HG02610 (cell line): ENCODE results near the gene BEND2.
"Not testable (repeated sequence)": the region's sequence is repeated elsewhere in the genome, so short reads cannot be mapped to it uniquely, and the experiment has no call there.

ENCODE experiments used
- ATAC-seq: cut with Tn5 transposase; IDR thresholded peaks from one replicate; pipeline ENCODE4 v1.9.1; 2021; ENCODE audit warnings: mild to moderate bottlenecking, moderate library complexity; ENCODE audit not compliant: unreplicated experiment

Gene BEND2

GRCh38 chrX:18220786-18221185 lies at the start of gene BEND2:
Gene BEND2 (minus strand): TSS chrX:18220886. CDS start chrX:18220750, 136 bp downstream.
- no peak for ATAC-seq

GRCh38 chrX:18255059-18255458 lies 34.4 kb upstream of the BEND2 start:
- no peak for ATAC-seq

GRCh38 chrX:18252644-18253359 lies 32.1 kb upstream of the BEND2 start:
- ATAC-seq, result no peak

GRCh38 chrX:18229646-18230045 lies 9.0 kb upstream of the BEND2 start:
- not testable (repeated sequence) for ATAC-seq

GRCh38 chrX:18228069-18228468 lies 7.4 kb upstream of the BEND2 start:
- no peak for ATAC-seq

GRCh38 chrX:18227458-18227857 lies 6.8 kb upstream of the BEND2 start:
- ATAC-seq, result no peak

GRCh38 chrX:18210470-18210869 lies 10.2 kb downstream of the BEND2 start:
- no peak for ATAC-seq

- ATAC-seq, result no peak
Measured at GRCh38 chrX:18206657-18207056, 14.0 kb downstream of the BEND2 start.

- no peak for ATAC-seq
Measured at GRCh38 chrX:18203631-18204030, 17.1 kb downstream of the BEND2 start.

GRCh38 chrX:18194688-18195087 lies 26.0 kb downstream of the BEND2 start:
- no peak for ATAC-seq

GRCh38 chrX:18179446-18179845 lies 41.2 kb downstream of the BEND2 start:
- ATAC-seq, result no peak

- no peak for ATAC-seq
Measured at GRCh38 chrX:18174971-18175370, 45.7 kb downstream of the BEND2 start.

- no peak for ATAC-seq
Measured at GRCh38 chrX:18174209-18174608, 46.5 kb downstream of the BEND2 start.

GRCh38 chrX:18173494-18174180 lies 47.0 kb downstream of the BEND2 start:
- no peak for ATAC-seq

- ATAC-seq, result no peak
Measured at GRCh38 chrX:18172970-18173369, 47.7 kb downstream of the BEND2 start.

GRCh38 chrX:18170910-18171309 lies 49.8 kb downstream of the BEND2 start:
- no peak for ATAC-seq

GRCh38 chrX:18166068-18166467 lies 54.6 kb downstream of the BEND2 start:
- no peak for ATAC-seq

GRCh38 chrX:18160369-18160768 lies 60.3 kb downstream of the BEND2 start:
- ATAC-seq, result no peak

- no peak for ATAC-seq
Measured at GRCh38 chrX:18158963-18159362, 61.7 kb downstream of the BEND2 start.

GRCh38 chrX:18151649-18152048 lies 69.0 kb downstream of the BEND2 start:
- no peak for ATAC-seq

GRCh38 chrX:18151157-18151556 lies 69.5 kb downstream of the BEND2 start:
- no peak for ATAC-seq

GRCh38 chrX:18149454-18149853 lies 71.2 kb downstream of the BEND2 start:
- ATAC-seq, result no peak
